HS-5 (cell line): ENCODE data around the gene FOSB.

Experiments
- DNase-seq: peaks from one replicate; pipeline ENCODE4 v3.0.0-alpha.2; 2012; ENCODE audit warnings: low read depth

Gene FOSB

DNA sequence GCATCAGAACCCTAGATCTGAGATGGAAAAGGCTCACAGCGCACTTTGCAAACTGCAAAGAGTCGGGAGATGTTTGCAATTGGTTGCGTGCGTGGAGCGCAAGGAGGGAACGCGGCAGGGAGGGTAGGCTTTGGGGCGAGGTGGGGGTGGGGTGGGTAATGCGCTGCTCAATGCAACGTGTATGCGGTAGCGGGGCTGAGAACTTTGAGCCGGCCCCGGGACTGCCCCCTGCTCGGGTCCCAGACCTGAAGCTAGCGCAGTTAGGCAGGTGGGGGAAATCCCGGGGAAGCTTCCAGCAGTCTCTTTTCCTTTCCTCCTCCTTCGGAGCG is 971 bp downstream of the FOSB start:
- no peak for DNase-seq

DNA sequence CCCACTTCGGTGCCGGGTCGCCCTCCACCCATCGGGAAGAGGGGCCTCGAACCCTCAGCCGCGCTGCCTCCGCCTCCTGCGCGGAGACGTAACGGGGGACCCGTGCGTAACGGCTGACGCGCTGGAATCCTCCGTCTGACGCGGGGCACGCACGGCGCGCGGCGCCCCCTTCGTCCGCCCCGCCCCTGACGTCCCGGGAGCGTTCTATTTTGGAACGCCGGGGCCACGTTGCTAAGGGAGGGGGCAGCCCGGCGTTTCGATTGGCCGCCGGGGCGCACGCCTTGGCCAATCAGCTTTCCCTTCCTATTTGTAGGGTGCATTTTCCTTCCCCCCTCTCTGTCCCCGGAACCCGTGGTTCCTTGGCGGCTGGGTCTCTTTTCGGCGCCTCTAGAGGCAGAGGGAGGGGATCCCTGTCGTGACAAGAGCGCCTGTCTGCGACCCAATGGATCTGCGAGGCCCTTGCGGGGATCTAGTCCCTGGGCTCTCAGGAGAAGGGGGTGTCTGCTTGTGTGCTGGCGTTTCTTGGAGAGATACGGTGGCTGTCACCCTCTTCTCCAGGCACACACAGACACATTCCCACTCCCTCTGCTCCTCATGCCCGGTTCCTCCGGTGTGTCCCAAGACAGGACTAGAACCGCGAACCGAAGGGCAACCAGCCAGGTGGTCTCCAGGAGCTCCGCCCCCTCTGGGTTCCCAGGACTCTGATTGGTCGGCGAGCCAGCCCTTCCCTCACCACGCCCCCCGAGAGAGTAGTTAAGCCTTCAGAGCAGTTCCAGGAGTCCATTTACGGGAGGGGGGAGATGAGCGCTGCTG is 1.5 kb downstream of the FOSB start:
- DNase-seq: peak; percentile 77

DNA sequence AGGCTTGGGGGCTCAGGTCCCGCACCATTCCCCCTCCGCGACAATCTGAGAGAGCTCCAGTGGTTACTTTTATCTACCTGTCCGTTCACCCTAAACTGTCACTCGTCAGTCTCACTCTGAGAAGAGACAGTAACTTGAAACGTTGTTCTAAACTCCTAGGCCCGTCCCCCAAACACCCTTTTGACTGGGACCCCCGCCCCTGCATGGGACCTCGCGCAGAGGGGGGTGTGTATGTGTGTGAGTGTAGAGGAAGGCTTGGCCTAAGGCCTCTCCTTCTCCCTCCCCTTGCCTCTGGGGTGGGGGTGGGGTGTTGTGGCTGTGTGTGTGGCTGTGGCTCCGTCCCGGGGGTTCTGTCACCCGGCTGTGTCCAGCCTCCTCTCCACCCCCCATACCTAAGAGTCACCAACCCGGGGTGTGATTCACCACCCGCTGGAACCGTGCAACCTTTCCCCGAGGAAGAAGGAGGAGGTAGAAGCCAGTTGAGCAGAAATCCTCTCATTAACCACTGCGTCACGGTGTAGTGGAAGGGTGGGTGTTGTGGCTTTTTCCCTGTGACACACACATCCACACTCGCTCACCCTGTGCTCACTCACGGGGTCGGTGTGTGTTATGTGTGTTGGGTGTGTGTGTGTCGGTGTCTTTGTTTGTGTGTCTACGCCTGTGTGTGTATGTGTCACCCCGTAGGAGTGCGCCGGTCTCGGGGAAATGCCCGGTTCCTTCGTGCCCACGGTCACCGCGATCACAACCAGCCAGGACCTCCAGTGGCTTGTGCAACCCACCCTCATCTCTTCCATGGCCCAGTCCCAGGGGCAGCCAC is 2.4 kb downstream of the FOSB start:
- DNase-seq: no peak

DNA sequence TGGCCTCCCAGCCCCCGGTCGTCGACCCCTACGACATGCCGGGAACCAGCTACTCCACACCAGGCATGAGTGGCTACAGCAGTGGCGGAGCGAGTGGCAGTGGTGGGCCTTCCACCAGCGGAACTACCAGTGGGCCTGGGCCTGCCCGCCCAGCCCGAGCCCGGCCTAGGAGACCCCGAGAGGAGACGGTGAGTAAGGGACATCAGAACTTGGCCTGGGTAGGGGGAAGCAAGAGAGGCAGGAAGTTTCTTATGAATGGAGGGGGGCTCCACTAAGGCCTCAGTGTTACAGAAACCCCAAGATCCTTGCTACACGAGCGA is 2.9 kb downstream of the FOSB start:
- no peak for DNase-seq

DNA sequence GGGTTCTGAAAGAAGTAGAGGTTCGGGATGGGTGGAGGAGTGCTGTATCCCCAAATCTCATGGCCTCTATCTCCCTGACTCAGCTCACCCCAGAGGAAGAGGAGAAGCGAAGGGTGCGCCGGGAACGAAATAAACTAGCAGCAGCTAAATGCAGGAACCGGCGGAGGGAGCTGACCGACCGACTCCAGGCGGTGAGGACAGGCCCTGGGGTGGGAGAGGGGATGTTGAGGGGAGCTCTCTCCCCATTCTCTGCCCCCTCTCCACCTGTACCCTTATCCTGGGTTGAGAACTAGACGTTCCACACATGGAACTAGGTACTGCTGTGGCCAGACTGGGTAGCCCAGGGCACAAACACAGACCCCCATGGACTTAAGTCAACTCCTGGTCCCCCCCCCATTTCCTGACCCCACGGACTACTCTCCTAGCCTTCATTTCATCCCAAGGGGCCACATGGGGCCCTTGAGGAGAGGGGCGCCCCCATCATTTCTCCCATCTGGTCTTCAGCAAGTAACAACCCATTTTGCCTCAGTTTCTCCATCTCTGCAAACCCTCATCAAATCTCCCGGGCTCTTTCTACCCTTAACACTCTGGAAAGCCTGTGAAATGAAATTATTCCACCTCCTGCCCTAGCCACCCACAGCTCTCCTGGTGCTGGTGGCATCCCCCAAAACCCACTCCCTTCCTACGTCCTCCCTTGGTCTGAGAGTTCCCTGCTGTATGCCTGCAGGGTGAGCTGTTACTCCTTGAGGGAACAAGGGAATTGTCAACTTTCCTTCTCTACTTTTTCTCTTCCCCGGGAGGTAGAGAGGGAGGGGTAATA is 3.5 kb downstream of the FOSB start:
- DNase-seq: no peak

DNA sequence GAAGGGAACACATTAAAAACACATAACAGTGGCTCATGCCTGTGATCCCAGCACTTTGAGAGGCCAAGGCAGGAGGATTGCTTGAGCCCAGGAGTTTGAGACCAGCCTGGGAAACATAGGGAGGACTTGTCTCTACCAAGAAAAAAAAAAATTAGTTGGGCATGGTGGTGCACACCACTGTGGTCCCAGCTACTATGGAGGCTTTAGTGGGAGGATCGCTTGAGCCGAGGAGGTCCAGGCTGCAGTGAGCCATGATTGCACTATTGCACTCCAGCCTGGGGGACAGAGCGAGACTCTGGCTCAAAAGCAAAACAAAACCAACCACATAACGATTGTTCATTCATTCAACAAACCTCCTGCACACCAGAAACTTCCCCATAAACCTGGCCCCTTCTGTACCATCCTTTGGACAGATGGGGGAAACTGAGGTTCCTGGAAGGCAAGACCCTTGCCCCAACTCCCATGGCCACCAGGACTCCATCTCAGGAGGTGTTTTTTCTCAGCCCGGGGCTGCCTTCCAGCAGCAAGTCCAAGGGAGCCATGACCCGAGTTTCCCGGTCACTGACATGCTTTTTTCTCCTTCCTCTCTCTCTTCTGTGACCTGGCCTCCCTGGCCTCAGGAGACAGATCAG is 4.3 kb downstream of the FOSB start:
- no peak for DNase-seq

DNA sequence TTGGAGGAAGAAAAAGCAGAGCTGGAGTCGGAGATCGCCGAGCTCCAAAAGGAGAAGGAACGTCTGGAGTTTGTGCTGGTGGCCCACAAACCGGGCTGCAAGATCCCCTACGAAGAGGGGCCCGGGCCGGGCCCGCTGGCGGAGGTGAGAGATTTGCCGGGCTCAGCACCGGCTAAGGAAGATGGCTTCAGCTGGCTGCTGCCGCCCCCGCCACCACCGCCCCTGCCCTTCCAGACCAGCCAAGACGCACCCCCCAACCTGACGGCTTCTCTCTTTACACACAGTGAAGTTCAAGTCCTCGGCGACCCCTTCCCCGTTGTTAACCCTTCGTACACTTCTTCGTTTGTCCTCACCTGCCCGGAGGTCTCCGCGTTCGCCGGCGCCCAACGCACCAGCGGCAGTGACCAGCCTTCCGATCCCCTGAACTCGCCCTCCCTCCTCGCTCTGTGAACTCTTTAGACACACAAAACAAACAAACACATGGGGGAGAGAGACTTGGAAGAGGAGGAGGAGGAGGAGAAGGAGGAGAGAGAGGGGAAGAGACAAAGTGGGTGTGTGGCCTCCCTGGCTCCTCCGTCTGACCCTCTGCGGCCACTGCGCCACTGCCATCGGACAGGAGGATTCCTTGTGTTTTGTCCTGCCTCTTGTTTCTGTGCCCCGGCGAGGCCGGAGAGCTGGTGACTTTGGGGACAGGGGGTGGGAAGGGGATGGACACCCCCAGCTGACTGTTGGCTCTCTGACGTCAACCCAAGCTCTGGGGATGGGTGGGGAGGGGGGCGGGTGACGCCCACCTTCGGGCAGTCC is 5.0 kb downstream of the FOSB start:
- no peak for DNase-seq

DNA sequence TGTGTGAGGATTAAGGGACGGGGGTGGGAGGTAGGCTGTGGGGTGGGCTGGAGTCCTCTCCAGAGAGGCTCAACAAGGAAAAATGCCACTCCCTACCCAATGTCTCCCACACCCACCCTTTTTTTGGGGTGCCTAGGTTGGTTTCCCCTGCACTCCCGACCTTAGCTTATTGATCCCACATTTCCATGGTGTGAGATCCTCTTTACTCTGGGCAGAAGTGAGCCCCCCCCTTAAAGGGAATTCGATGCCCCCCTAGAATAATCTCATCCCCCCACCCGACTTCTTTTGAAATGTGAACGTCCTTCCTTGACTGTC is 5.5 kb downstream of the FOSB start:
- DNase-seq: no peak

DNA sequence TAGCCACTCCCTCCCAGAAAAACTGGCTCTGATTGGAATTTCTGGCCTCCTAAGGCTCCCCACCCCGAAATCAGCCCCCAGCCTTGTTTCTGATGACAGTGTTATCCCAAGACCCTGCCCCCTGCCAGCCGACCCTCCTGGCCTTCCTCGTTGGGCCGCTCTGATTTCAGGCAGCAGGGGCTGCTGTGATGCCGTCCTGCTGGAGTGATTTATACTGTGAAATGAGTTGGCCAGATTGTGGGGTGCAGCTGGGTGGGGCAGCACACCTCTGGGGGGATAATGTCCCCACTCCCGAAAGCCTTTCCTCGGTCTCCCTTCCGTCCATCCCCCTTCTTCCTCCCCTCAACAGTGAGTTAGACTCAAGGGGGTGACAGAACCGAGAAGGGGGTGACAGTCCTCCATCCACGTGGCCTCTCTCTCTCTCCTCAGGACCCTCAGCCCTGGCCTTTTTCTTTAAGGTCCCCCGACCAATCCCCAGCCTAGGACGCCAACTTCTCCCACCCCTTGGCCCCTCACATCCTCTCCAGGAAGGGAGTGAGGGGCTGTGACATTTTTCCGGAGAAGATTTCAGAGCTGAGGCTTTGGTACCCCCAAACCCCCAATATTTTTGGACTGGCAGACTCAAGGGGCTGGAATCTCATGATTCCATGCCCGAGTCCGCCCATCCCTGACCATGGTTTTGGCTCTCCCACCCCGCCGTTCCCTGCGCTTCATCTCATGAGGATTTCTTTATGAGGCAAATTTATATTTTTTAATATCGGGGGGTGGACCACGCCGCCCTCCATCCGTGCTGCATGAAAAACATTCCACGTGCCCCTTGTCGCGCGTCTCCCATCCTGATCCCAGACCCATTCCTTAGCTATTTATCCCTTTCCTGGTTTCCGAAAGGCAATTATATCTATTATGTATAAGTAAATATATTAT is 6.1 kb downstream of the FOSB start:
- no peak for DNase-seq

DNA sequence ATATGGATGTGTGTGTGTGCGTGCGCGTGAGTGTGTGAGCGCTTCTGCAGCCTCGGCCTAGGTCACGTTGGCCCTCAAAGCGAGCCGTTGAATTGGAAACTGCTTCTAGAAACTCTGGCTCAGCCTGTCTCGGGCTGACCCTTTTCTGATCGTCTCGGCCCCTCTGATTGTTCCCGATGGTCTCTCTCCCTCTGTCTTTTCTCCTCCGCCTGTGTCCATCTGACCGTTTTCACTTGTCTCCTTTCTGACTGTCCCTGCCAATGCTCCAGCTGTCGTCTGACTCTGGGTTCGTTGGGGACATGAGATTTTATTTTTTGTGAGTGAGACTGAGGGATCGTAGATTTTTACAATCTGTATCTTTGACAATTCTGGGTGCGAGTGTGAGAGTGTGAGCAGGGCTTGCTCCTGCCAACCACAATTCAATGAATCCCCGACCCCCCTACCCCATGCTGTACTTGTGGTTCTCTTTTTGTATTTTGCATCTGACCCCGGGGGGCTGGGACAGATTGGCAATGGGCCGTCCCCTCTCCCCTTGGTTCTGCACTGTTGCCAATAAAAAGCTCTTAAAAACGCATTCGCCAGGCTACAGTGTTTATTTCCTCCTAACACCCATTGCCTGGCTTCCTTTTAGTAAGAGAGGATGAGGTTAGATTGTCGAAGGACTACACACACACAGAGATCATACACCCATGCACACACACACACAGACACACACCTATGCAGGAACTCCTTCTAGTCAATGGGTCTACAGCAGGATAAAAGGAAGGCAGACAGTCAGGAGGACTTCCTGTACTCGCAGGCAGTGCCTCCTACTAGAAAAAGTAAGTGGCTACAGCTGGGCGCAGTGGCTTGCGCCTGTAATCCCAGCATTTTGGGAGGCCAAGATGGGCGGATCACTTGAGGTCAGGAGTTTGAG is 7.1 kb downstream of the FOSB start:
- DNase-seq: no peak

DNA sequence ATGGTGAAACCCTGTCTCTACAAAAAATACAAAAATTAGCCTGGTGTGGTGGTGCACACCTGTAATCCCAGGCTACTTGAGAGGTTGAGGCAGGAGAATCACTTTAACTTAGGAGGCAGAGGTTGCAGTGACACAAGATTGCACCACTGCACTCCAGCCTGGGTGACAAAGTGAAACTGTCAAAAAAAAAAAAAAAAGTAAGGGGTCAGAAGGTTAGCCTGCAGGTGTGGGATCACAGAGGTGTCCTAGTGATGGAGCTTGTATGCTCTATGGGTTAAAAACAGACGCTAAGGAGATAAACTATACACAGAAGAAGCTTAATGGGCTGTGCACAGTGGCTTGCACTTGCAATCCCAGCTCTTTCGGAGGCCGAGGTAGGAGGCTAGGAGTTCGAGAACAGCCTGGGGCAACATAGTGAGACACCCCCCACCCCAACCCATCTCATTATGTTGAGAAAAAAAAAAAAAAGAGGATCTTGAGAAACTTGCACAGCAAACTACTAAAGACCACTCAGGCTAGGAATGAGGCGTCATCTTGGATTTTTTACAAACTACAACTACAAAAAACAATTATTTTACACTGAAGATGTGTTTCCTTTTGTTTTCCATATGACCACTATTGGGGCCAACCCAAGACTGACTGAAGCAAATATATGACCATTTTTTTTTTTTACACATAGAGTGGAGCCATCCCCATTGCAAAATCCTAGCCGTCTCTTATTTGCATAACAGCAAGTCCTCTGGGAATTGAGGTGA is 7.9 kb downstream of the FOSB start:
- no peak for DNase-seq

DNA sequence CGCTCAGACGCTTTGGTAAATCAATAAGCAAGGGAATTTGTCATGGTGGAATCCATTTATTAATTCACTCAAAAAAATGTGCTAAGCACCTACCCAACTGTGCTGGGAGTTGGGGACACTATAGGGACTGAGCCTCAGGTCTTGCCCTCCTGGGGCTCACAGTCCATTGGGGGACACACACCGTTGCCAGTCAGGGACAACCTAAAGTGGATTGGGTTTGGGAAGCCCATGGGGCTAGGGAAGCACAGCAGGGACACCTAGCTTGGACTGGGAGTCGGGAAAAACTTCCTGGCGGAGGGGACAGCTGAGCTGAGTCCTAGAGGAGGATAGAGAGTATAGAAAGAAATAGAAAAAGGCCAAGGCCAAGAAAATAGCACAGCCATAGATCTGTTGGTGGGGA is 8.5 kb downstream of the FOSB start:
- no peak for DNase-seq

DNA sequence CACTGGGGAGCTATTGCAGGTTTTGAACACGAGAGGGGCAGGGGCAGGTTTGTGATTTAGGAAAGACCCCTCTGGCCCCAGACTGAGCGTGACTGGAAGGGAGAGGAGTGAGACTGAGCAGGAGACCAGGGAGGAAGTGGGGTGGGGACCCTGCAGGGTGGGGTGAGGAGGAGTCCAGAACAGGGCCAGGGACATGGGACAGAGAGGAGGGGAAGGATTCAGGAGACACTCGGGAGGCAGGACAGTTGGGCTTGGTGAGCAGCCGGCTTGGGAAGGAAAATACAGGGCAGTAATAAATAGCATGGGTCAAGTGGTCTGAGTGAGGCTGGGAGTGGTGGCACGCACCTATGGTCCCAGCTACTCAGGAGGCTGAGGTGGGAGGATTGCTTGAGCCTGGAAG is 9.4 kb downstream of the FOSB start:
- DNase-seq: no peak

DNA sequence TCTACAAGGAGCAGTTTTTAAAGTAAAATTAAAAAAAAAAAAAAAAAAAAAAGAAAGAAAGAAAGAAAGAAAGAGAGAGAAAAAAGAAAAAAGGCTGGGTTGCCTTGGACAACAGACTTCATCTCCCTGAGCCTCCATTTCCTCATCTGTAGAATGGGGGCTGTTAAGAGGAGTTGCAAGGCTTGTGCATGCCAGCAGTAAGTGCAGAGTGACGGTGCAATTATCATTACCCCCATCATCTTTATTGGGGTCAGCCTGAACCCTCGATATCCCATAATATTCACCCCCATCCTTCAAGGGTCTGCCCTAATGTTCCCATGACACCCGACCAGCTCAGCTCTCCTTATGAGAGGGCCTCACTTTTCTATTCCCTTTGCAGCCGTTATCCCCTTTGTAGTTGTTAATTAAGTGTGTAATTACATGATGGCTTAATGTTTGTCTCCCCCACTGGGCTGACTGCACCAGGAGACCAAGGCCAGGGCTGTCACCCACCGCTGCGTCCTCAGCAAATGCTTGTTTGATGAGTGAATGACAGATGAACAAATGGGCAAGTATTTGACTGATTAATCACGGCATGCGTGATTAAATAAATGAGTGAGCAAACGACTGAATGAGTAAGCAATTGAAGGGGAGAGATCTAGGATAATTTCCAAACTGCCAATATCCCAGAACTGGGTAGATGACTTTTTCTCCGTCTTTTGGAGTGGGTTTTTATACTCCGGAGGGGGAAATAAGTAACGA is 10.1 kb downstream of the FOSB start:
- DNase-seq: peak; percentile 78

DNA sequence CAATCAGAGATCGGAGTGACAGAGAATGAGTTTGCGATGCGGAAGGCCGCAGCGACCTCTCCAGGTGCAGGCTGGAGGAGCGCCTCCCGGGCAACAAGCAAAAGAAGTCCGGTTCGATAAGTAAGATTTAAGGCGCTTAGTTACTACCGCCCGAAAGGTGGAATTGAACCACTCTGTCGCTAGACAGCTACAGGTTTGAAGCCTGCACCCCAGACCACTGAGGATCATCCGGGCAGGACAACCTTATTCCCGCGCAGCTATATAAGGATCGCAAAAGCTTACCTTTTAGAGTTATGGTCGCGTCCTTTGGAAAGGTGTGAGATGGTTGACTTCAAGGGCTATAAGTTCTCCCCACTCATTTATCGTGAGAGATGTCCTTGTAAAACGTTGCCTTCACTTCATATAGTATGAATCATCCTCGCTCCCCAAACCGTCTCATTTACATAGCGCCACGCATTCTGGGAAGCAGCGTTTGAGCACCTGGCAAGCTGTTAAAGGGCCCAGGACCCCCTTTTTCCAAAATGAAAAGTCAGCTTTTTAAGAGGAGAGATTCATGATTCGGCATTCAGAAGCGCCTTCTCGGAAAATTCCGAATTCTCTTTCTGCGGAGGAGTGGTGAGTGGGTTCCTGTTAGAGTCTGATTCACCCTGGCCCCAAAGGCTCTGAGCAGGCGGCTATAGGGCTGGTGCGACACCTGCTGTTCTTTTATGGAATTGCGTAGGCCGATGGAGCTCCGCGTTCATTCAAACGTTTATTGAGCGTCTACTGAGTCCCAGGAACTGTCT is 10.8 kb downstream of the FOSB start:
- peak; percentile 91 for DNase-seq

DNA sequence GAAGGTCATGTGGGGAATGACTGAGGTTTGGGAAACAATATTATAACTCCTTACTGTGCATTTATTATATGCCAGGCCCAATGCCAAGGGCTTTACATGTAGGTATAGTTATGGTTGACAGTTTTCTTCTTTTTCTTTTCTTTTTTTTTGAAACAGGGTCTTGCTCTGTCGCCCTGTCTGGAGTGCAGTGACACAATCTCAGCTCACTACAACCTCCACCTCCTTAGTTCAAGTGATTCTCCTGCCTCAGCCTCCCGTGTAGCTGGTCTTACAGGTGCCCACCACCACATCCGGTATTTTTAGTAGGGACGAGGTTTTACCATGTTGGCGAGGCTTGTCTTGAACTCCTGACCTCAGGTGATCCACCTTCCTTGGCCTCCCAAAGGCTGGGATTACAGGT is 15.2 kb downstream of the FOSB start:
- no peak for DNase-seq

DNA sequence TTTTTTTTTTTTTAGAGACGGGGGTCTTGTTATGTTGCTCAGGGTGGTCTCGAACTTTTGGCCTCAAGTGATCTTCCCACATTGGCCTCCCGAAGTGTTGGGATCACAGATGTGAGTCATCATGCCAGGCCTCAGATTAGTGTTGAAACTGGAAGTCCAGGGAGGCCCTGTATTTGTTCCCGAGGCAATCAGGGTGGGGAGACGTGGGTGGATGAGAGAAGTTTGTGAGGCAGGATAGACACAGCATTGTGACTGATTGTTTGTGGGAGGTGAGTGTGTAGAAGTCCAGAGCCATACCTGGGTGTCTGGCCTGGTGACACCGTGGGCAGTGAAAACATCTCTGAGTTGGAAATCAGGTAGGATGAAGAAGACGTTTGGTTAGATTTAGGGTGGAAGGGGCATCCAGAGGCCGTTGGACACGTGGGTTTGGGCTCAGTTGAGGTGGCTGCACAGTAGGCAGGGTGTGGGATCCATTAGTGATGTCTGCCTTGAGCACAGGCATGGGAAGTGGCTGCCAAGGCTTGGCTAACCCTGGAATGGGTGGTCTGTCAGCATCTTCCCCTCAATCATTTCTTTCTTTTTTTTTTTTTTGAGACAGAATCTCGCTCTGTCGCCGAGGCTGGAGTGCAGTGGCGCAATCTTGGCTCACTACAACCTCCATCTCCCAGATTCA is 16.6 kb downstream of the FOSB start:
- DNase-seq: no peak
